ENCODE measurements around the gene RASAL3.
A peak's percentile ranks its signal among the peaks of the same experiment; 100 is the strongest.

Gene RASAL3

DNA sequence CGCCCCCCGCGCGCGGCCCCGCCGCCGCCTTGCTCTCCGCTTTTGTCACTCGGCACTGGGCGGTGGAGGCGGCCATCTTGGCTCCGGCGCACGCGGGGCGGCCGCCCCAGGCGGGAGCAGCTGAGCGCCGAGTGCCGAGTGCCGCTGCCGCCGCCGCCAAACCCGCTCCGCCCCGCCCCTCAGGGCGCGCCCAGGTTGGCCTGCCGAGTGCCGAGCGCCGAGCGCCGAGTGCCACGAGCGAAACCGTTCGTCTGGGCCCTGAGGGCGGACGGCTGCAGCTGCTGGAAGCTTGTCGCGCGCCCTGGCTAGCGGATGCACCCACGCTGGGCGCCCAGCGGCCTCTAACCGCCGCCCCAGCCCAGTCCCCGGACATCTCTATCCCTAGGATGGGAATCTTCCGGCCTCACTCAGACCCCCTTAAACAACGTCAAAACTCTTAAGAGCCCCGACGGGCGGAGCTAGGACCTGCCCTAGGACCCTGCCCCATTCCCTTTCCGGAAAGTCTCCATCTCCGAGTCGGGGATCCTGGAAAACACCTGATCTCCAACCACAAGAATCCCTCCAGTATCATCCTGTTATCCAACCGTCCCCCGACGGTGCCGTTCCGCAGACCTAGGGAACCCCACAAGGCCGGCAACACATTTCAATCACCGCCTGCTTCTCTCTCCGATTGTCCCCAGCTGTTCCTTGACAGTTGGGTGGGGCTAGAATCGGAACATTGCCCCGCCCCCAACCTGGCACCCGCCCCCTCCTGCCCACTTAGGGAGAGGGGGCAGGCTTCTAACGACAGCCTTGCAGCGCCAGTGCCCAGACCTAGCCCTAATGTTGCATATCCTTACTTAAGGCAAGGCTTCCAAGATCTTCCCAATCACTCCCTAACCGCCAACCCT lies 31.5 kb downstream of the RASAL3 start:
- DNase-seq: peak; percentile 91

DNA sequence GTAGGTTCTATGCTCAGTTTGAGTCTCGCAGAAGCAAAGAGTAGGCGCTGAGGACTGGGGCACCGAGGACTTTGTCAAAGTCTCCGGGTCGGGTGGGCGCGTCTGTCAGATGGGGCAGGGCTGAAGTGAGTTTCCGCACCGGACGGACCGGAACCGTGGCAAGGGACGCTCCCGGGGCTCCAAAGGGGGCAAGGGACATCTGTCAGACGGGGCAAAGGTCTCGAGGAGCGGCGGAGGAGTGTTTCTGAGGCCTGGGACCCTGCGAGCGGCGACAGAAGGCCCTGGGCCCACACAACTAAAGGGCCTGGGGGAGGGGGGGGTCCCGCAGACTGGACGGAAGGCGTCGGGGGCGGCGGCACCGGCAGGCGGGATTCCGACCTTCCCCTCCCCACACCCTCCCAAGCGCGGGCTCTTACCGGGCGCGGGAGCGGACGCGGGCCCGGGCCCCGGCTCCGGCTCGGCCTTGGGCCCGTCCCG lies 32.3 kb downstream of the RASAL3 start:
- no peak for DNase-seq

DNA sequence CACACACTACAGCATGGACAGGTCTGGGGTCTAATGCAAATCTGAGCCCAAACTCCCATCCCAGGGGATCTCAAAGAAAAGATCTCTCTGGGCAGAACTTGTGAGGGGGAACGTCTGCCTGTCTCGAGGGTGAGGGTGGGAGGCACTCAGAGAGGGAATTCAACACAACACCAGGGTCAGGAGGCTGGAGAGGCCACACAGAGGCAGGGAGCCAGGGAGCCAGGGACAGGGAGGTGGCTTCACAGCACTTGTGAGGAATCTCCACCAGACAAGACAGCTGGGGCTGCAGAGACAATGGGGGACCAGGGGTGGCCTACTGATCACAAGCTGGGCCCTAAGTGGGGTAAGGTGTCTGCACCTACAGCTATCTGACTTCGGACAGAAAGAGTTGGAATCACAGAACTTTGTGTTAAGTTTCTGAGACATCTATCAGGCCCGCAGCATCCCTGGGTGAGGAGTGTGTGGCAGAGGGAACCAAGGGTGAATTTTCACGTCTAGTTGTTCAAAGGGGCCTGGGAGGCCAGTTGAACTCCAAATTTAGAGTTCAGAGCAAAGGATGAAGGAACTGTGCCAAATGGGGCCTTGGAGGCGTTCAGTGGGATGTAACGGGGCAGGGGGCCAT lies 32.8 kb downstream of the RASAL3 start:
- no peak for DNase-seq

DNA sequence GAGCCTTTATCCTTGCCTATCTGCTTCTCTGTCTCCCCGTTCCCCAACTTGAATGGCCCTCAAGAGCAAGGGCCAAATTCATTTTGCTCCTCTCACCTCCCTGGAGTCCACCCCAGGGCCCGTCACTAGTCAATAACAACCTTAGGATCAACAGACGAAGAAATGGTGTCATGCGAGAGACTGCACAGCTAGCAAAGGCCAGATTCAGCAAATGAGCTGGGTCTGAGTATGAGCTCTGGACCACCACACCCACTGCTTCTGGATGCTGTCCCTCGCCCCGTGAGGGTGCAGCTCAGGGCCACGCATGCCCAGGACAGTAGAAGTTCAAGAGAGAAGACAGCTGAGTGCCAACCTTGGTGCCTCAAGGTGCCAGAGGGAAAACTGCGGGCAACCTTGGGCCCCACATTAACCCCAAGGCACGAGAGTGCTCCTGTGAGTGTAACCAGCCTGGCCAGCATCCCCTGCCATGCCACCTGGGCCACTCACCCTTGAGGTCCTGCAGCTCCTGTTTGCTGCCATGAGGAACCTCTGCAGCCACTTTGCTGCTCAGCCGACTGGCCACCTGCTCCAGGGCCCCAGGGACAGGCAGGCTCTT lies 33.7 kb downstream of the RASAL3 start:
- DNase-seq: no peak

DNA sequence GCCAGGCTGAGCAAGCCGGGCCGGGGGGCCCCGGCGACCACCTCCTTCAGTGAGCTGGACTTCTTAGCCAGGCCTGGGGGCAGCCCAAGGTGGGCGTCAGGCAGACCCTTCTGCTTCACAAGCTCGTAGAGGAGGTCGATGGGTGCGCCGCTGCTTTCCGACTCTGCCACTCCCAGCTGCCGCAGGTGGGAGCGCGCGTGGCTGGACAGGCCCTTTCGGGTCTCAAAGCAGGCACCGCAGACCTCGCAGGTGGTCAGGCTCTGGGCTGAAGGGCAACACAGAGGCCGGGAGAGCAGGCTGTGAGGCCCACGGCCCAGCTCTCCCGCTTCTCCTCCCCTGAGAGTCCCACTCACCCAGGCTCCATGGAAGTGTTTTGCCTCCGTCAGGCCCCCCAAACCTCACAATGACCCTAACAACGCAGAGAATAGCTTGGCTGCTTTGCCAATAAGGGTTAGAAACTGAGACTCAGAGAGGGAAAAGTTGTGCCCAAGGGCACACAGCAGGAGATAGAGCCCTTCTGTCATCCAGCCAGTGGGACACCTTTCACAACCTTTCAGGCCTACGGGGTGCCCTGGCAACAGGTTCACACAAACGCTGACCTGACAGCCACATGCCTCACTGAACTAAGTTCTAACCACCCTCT lies 34.4 kb downstream of the RASAL3 start:
- DNase-seq: no peak

DNA sequence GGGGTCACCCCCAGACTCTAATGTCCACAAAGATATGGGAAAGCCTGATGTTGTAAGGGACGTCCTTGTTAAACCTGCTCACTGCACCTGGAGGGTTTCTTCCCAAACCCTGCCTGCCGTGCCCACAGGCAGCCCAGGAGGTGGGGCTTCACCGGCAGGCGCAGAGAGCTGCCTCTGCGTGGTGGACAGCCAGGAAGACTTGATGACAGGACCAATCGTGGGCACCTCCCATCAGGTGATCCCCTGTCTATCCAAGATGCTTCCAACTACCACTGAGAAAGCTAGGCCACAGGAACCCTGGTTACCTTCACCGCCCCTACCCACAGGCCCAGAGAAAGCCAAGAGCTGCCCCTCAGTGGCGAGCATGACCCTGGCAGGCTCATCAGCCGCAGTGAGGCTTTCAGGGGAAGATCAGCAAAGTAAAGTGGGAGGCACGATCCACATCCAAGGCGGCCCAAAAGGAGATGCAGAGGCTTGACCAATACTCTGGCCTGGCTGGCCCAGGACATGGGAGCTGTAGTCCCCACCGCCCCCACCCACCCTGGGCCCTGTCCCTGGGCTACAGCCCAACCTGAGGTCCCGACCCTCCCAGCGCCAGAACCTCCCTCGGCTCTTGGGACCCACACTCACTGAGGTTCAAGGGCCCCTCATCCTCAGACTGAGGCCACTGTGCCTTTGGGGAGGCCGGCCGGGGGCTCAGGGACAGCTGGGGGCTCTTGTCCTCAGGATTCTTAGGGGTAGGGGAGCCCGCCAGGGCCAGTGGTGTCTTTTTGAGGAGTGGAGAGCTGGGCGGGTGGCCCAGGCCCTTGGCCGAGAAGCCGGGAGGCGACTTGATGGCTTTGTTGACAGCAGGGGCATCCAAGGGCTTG lies 35.2 kb downstream of the RASAL3 start:
- DNase-seq: no peak

DNA sequence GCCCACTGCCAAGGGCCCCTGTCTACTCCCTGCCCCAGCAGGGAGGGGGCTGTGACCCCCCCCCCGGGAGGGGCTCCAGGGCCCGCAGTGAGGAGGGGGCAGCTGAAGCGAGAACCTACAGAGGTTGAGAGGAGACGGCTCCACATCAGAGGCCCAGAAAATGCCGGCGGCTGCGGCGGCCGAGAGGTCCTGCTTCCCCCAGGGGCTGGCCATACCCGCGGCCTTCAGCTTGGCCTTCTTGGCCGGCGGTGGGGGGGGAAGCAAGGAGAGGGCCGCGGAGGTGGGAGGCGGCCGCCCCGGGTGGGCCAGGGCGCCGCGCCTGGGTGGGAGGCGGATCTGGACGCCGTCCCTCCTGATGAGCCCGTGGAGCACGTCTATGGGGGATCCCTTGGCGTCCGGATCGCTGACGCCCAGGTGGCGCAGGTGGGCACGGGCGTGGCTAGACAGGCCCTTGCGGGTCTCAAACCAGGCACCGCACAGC lies 36.3 kb downstream of the RASAL3 start:
- DNase-seq: no peak

DNA sequence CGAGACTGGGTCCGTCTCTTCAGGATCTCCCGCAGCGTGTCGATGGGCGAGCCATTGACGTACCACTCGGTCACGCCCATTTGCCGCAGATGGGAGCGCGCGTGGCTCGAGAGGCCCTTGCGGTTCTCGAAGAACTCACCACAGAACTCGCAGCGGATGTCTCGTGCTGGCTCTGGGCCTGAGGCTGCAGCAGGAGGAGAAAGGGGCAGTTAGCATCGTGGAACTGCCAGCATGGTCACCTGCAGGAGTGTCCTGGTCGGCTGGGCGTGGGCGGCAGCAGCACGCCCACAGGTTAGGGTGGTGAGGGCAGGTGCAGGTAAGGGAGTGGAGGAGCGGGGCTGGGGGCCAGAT lies 37.0 kb downstream of the RASAL3 start:
- no peak for DNase-seq

DNA sequence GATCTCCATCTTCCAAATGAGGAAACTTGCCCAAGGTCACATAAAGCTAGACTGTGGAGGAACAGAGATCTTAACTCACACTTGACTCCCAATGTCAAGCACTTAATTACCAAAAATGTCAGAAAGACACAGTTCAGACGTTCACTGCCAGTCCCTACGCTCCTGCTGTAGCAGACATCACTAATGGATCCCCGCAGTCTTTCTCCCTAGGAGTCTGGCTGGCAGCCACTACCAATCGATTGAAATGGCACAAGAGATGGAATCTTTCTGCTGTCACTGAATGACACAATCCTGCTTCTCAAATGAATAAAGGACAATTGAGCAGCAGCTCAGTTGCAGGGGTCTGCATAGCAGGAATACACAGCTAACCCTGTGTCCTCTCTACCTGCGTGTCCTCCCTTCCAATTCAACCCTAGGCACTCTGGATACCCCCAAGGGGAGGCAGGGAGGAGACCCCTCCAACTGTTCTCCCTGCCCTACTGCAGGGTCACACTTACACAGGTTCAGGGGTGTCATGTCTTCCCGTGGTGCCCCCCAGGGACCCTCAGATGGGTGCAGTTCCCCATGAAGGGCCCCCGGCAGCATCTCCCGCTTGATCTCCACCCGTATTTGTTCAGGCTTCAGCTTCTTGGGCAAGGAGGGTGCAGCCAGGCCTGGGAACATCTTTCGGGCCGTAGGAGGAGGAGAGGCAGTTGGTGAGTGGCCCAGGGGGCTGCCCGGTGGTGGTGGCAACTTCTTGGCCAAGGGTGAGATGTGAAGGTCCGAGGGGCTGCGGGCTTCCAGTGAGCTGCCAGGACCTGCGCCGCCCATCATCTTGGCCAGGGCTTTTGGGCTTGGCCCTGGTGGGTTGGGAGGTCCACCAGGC lies 37.6 kb downstream of the RASAL3 start:
- DNase-seq: no peak

- DNase-seq: no peak
Observed at GRCh38 chr19:15425321-15425950, 38.9 kb downstream of the RASAL3 start.

- DNase-seq: no peak
Observed at GRCh38 chr19:15424692-15425272, 39.6 kb downstream of the RASAL3 start.

- DNase-seq: no peak
Observed at GRCh38 chr19:15424121-15424520, 40.2 kb downstream of the RASAL3 start.

- DNase-seq: no peak
Observed at GRCh38 chr19:15423130-15423529, 41.2 kb downstream of the RASAL3 start.

GRCh38 chr19:15422296-15423075 lies 41.9 kb downstream of the RASAL3 start:
- no peak for DNase-seq

GRCh38 chr19:15421721-15422260 lies 42.6 kb downstream of the RASAL3 start:
- DNase-seq: no peak

DNA sequence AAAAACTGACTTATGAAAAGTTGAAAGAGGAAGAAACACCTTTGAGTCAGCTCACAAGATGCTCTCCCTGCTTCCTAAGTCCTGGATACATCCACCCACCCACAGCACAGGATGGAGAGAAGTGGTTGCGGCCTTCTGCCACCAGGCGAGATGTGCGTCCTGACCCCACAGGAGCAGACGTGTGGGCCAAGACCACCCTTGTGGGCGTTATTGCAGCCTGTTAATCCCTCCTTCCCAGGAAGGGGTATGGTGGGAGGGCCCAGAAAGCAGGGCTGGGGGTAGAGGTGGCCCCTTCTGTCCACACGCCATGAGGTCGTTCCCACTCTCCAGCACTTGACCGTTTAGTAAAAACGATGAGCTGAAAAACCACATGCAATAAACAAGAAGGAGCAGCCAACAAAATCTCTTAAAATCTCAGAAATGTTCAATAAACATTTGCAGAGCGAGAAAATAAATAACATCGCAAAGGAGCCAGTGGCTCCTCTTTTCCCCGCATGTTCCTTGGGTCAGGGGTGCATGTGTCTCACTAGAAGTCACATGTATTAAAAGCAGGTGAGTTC lies 43.1 kb downstream of the RASAL3 start:
- no peak for DNase-seq

DNA sequence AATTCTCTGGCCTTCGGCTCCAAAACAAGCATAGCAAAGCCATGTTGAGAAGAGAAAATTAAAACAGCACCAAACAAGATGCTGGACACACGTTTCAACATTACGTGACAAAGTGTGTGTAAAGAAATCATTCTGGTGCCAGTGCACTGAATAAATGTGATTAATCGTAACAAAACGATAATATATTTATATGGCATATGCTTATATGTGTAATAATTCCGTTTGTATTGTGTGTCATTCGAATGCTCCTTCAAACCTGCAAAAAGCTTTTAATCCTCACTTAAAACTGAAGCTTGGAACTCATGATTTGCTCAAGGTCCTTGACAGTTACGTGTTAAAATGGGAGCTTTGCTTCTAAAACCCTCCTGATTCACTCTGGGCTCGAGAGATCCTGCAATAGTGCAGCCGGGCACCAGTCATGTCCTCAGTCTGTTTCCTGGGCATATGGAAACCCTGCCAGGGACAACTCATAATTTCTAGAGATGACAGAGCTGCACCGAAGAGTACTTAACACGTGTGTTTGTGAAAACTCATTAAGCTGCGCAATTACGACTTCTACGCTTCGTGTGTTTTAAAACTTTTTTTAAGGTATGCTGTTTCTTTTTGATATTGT lies 44.8 kb downstream of the RASAL3 start:
- DNase-seq: no peak

Data from activated effector memory CD4-positive, alpha-beta T cell treated with Interleukin-2 at 50 U/mL for 16 hours (primary cell).